K562 (cell line): ENCODE results near the gene PSMD13. TPM values are rescaled to one million over a fixed set of nuclear protein-coding genes. Genes with fewer than 3 reads are reported as not detected.

Source experiments
- ATAC-seq: fragments of 200-7000 bp; cut with Tn5 transposase; 3 replicates; pipeline ENCODE4 v1.9.1; 2020; ENCODE audit warnings: moderate library complexity
- BruUV-seq: library from RNA; stranded (reverse); fragments of 400-500 nt; replicated peaks from 2 replicates; lab custom pipeline; 2021; lab: Mats Ljungman, UMichigan
- CTCF ChIA-PET: fragments of 300-600 bp; formaldehyde crosslinking; extraction: SDS; loops from one replicate; lab custom pipeline; 2021; ENCODE audit warnings: low intra/inter-chr PET ratio; lab: Yijun Ruan, JAX
- POLR2A ChIA-PET: fragments of 300-600, 350-650 bp; sonication (Branson Sonifier 250); formaldehyde crosslinking; extraction: SDS; loops from one replicate; lab custom pipeline; 2021; ENCODE audit warnings: antibody characterized with exemption, inconsistent platforms; lab: Yijun Ruan, JAX
- DNase-seq, 4 experiments: peaks; one replicate each; pipeline versions ENCODE4 v3.0.0 to v3.0.0-alpha.2; 2011 to 2018; ENCODE audit warnings: low spot score in 3 of 4, mixed read lengths in 3 of 4; ENCODE audit errors: extremely low read depth in 1 of 4
- FAIRE-seq: peaks from 2 replicates; lab custom pipeline; 2011; peaks lifted over from hg19 to GRCh38; lab: Jason Lieb, UNC
- H2AFZ ChIP-seq: 2 replicates; pipeline ENCODE4 v1.6.0; 2011; ENCODE audit warnings: low read depth, low read length, control low read depth, inconsistent platforms
- H3K27ac ChIP-seq: fragments of 200-600 bp; 3 replicates; pipeline ENCODE4 v1.8.0; 2011; ENCODE audit warnings: low read depth, mild to moderate bottlenecking, control low read depth, inconsistent platforms, low read length, moderate library complexity, mixed read lengths; ENCODE audit errors: extremely low read depth
- H3K27me3 ChIP-seq, 2 experiments: fragments of 300-600 bp in 1 of 2; 2 replicates in 1 of 2; 3 replicates in 1 of 2; pipeline versions ENCODE4 v1.6.0 to v1.8.0; 2011; ENCODE audit warnings: inconsistent platforms in 2 of 2, low read length in 2 of 2, mild to moderate bottlenecking in 1 of 2, mixed read lengths in 1 of 2, moderate library complexity in 1 of 2; ENCODE audit not compliant: control insufficient read depth in 2 of 2, insufficient read depth in 2 of 2
- H3K36me3 ChIP-seq: fragments of 300-600 bp; 3 replicates; pipeline ENCODE4 v1.8.0; 2011; ENCODE audit warnings: mild to moderate bottlenecking, low read length, inconsistent platforms; ENCODE audit not compliant: control insufficient read depth, insufficient read depth
- H3K4me1 ChIP-seq, 2 experiments: fragments of 200-600 bp in 1 of 2; replicated peaks in 1 of 2; 2 replicates in 1 of 2; 3 replicates in 1 of 2; pipeline versions ENCODE4 v1.5.1 to v1.8.0; 2011; ENCODE audit warnings: inconsistent platforms in 2 of 2, low read length in 2 of 2, mild to moderate bottlenecking in 1 of 2, mixed read lengths in 1 of 2, moderate library complexity in 1 of 2; ENCODE audit not compliant: control insufficient read depth in 2 of 2, insufficient read depth in 2 of 2
- H3K4me2 ChIP-seq: 2 replicates; pipeline ENCODE4 v1.6.1; 2011; ENCODE audit warnings: low read length, control low read depth, inconsistent platforms, mixed read lengths; ENCODE audit not compliant: insufficient read depth
- H3K4me3 ChIP-seq: fragments of 200-600 bp; sonication (generic), shearing (Covaris generic); 2 replicates; pipeline ENCODE4 v1.5.1; 2016; ENCODE audit warnings: control low read depth, inconsistent platforms
- H3K79me2 ChIP-seq: fragments of 200-600 bp; 3 replicates; pipeline ENCODE4 v1.8.0; 2011; ENCODE audit warnings: low read length, inconsistent platforms; ENCODE audit not compliant: control insufficient read depth, insufficient read depth
- H3K9ac ChIP-seq, 2 experiments: 2 replicates each; pipeline versions ENCODE4 v1.6.0 to v1.6.1; 2011; ENCODE audit warnings: low read depth in 2 of 2, low read length in 2 of 2, control low read depth in 1 of 2, inconsistent platforms in 1 of 2, mild to moderate bottlenecking in 1 of 2, mixed read lengths in 1 of 2; ENCODE audit not compliant: insufficient read depth in 1 of 2
- H3K9me1 ChIP-seq: one replicate; pipeline ENCODE4 v1.6.0; 2011; ENCODE audit warnings: inconsistent platforms, mild to moderate bottlenecking, low read length, moderate library complexity; ENCODE audit not compliant: control insufficient read depth, insufficient read depth
- H3K9me3 ChIP-seq: replicated peaks from 2 replicates; pipeline ENCODE4 v1.5.1; 2011; ENCODE audit warnings: low read depth, low read length, inconsistent platforms; ENCODE audit not compliant: control insufficient read depth, insufficient read depth
- H4K20me1 ChIP-seq: replicated peaks from 2 replicates; pipeline ENCODE4 v1.6.1; 2011; ENCODE audit warnings: low read length, inconsistent platforms, mixed read lengths; ENCODE audit not compliant: control insufficient read depth, insufficient read depth
- HDGF ChIP-seq: fragments of 450-650 bp; IDR thresholded peaks from 2 replicates; pipeline ENCODE4 v1.6.1; 2016
- POLR2G ChIP-seq: fragments of 200-400 bp; formaldehyde crosslinking; IDR thresholded peaks from 2 replicates; pipeline ENCODE4 v1.6.1; 2017; ENCODE audit warnings: low read depth, mild to moderate bottlenecking, antibody characterized with exemption, low read length, moderate library complexity
- RAD21 ChIP-seq, 2 experiments: fragments of 250-450 bp in 1 of 2; fragments of 450-650 bp in 1 of 2; sonication (Bioruptor Pico) in 1 of 2; formaldehyde crosslinking in 1 of 2; IDR thresholded peaks in 1 of 2; conservative IDR thresholded peaks in 1 of 2; 2 replicates each; pipeline versions ENCODE4 v1.4.0 to v1.8.0; 2020 to 2022; ENCODE audit warnings: mild to moderate bottlenecking in 2 of 2, moderate library complexity in 1 of 2
- RBFOX2 ChIP-seq: fragments of 200-400 bp; formaldehyde crosslinking; IDR thresholded peaks from 2 replicates; pipeline ENCODE4 v1.6.1; 2017; ENCODE audit warnings: low read depth, mild to moderate bottlenecking, low read length, moderate library complexity
- ZZZ3 ChIP-seq: fragments of 450-650 bp; IDR thresholded peaks from 2 replicates; pipeline ENCODE4 v1.6.1; 2016; ENCODE audit warnings: antibody characterized with exemption, mild to moderate bottlenecking, moderate library complexity
- WGBS: fragments of 100-300 bp; shearing (Covaris generic); methylation state at CpG from one replicate; pipeline ENCODE4 v1.1.6; 2016; ENCODE audit warnings: low coverage, mixed read lengths; ENCODE audit not compliant: insufficient coverage; ENCODE audit errors: missing lambda C conversion rate; 5-methylcytosine and 5-hydroxymethylcytosine counted together
- in situ Hi-C: fragments of 300-500 bp; cut with MboI; formaldehyde crosslinking; loops from 4 replicates; pipeline ENCODE4 v1.15.0; 2018; ENCODE audit warnings: inconsistent platforms, mixed read lengths
- intact Hi-C: fragments of 100-400 bp; cut with micrococcal nuclease; formaldehyde crosslinking; loops from 2 replicates; pipeline ENCODE4 v1.14.2; 2022
- polyA plus RNA-seq, 8 experiments: library from polyadenylated mRNA; depleted of rRNA in 4 of 8; stranded (reverse) in 5 of 8; unstranded in 3 of 8; fragments of >200 nt; fragmentation: Nextera tagmentation in 2 of 8; fragmentation: Illumina TruSeq in 1 of 8; extraction: Ambion mirVana in 2 of 8; extraction: Trizol in 1 of 8; gene quantifications; 2 replicates each; pipeline versions ENCODE4 v1.2.1 to v1.2.3, GENCODE V29; 2011 to 2014; ENCODE audit warnings: inconsistent platforms in 1 of 8, missing spikeins in 1 of 8
- total RNA-seq, 7 experiments: library from RNA; depleted of rRNA in 6 of 7; stranded (reverse); fragments of >200 nt in 6 of 7; fragmentation: Illumina TruSeq in 2 of 7; extraction: Trizol in 2 of 7; gene quantifications; 2 replicates each; pipeline versions ENCODE4 v1.2.1 to v1.2.3, GENCODE V29; 2011 to 2021; ENCODE audit warnings: low replicate concordance in 1 of 7
- TF ChIP-seq, protein P1 (sequence below): fragments of 450-650 bp; formaldehyde crosslinking; IDR thresholded peaks from 2 replicates; pipeline ENCODE4 v1.4.0; 2022; ENCODE audit warnings: missing genetic modification characterization

Gene PSMD13
- total and polyA plus RNA-seq, 9 of the 15 experiments (the other 6 are each of a cell fraction or from before 2014, with no cell fraction given), result 185 to 383 (median 267) TPM

DNA sequence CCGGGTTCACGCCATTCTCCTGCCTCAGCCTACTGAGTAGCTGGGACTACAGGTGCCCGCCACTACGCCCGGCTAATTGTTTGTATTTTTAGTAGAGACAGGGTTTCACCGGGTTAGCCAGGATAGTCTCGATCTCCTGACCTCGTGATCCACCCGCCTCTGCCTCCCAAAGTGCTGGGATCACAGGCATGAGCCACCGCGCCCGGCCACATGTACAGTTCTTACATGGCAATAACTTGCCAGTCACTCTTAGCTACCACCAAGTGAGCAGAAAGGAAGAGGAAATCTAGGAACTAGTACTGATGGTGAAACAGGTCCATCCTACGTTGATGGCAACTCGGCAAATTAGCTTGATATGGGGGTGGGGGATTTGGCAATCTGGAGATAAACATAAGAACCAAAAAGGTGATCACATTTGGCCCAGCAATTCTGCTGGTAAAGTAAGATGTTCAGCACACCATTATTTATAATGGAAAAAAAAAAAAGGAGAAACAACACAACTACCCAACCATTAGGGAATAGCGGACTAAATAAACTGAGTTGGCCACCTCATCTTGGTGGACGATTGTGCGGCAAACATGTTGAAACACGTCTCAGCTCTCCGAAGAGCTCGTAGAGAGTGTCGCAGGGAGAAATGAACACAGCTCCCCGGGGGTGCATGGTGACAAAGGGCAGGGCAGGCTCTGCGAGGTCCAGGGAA, 46.8 kb downstream of the PSMD13 start (continued):
- TF ChIP-seq, protein P1, sequence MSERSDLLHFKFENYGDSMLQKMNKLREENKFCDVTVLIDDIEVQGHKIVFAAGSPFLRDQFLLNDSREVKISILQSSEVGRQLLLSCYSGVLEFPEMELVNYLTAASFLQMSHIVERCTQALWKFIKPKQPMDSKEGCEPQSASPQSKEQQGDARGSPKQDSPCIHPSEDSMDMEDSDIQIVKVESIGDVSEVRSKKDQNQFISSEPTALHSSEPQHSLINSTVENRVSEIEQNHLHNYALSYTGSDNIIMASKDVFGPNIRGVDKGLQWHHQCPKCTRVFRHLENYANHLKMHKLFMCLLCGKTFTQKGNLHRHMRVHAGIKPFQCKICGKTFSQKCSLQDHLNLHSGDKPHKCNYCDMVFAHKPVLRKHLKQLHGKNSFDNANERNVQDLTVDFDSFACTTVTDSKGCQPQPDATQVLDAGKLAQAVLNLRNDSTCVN, result no peak
- no peak for TF ChIP-seq ZZZ3

GRCh38 chr11:284105-285020, 47.6 kb downstream of the PSMD13 start:
- intact Hi-C loops, result no loop called here
- TF ChIP-seq RBFOX2 (peak; percentile 14; the same call in 1 of the 2 replicates), HDGF (no peak), RAD21 (CRISPR knock-in tag; conservative IDR thresholded peaks at IDR 0.05 in 1 of 2, IDR thresholded peaks at IDR 0.05 in 1 of 2) (no peak), POLR2G (peak; percentile 47; the same call in 1 of the 2 replicates)
- ChIA-PET POLR2A (interaction anchor here (0.6 to 1.4 kb wide), 4 partner anchors 12 to 16 kb away, joined by 3 to 5 read pairs (median 4); no protein-coding TSS in a partner anchor), CTCF (no interaction called here)
- Histone ChIP-seq H3K9me3 (no peaks in the 10 kb centered on the region; the same call in 1 of the 2 replicates), H2AFZ (no peak overlapping the region), H3K9ac (peak overlapping the region in 1 of 2 experiments; percentile 52; a peak in 2 of 4 replicates), H3K9me1 (no peaks in the 10 kb centered on the region), H3K27me3 (no peaks in the 10 kb centered on the region), H3K4me1 (peaks cover 13 to 68% of the 10 kb centered on the region in 2 experiments; a peak in 4 of 5 replicates), H3K4me2 (no peak overlapping the region), H4K20me1 (no peaks in the 10 kb centered on the region), H3K4me3 (no peak overlapping the region), H3K79me2 (peaks cover 20% of the 10 kb centered on the region), H3K27ac (no peak overlapping the region), H3K36me3 (peaks cover 3% of the 10 kb centered on the region; the same call in 1 of the 3 replicates)
- FAIRE-seq, result no peak
- no peak for DNase-seq
- 67% methylated on average over 15 of the region's 24 CpGs for WGBS
- ATAC-seq, result no peak
- in situ Hi-C loops, result no loop called here
- no TSS peak for BruUV-seq
